ENCODE results near the gene HORMAD2. TPM values are rescaled to one million over a fixed set of nuclear protein-coding genes. Genes with fewer than 3 reads are reported as not detected.

The HORMAD2 gene
- total RNA-seq, 1 donor from 2014 or later: 0.16 TPM

DNA sequence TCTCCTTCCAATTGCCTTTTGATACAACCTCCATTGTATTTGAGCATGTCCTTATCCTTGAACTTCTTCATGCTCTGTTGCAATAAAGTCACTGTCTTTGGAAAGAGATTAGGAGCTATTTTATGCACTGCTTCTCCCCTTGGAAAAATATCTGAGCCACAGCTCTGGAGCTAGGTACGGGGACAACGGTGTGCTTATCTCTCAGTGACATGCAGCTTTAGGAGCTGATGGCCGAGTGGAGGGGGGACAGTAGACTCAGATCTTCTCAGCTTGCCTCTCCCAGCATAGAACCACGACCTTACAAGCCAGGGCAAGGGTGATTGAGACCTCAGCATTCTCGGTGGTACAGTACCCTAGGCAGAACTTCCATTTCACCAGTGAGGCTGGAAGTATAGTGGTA lies 64.1 kb downstream of the HORMAD2 start:
- no peak for DNase-seq (ENCODE audit: low spot score)
- intact Hi-C loops (cut with DNase I): no loop called here

DNA sequence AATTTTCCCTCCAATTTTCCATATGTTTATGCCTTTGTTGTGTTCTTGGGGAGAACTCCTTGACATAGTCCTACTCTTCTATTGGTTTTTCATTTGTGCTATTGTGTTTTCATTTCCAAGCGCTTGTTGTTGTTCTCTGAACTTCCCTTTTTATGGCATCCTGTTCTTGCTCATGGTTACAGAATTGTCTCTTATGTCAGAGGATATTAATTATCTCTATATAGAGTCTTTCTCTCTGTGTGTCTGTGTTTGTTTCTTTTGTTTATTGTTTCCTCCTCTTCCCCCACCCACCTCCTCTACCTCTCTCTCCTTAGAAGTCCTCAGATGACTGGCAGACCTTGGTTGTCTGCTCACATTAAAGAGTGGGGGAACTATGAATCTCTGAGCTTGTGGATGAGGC lies 69.9 kb downstream of the HORMAD2 start:
- intact Hi-C loops (cut with DNase I): no loop called here
- DNase-seq (ENCODE audit: low spot score): no peak

DNA sequence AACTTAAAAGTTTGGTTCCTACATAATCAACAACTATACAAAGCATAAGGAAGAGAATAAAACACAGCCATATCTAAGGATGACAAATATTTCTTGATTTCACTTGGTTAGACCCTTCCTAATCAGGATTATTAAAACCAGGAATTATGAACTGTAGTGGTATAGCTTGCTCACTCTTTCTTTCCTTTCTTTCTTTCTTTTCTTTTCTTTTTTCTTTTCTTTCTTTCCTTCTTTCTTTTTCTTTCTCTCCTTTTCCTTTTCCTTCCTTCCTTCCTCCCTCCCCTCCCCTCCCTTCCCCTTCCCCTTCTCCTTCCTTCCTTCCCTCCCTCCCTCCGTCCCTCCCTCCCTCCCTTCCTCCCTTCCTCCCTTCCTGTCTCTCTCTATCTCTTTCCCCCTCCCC lies 78.0 kb downstream of the HORMAD2 start:
- intact Hi-C loops (cut with DNase I): no loop called here
- DNase-seq (ENCODE audit: low spot score): no peak

DNA sequence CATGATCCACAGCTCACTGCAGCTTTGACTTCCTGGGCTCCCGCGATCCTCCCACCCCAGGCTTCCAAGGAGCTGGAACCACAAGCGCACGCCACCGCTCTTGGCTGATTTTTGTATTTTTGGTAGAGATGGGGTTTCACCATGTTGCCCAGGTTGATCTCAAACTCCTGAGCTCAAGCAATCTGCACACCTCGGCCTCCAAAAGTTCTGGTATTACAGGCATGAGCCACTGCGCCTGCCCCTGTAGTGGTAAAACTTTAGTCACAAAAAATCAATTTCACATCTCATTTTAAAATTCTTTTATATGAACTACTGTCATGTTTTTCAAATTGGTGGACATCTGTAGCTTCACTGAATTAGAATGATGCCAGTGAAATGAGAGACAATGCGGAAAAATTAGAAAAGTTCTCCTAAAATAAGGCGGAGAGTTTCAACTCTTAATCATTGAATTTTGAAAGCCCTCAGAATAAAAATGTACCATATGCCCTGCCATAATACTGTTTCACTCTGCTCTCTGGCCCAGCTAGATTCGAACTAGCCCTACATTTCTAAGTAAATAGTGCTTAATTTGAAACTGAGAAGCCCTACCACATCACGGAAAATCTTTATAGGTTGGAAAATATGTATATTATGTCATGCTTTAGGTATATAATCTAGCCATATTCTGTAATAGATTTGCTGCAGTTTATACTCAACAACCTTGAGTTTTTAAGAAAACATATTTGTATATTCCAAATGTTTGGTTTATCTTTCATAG lies 78.7 kb downstream of the HORMAD2 start:
- intact Hi-C loops (cut with DNase I): no loop called here
- no peak for DNase-seq (ENCODE audit: low spot score)

DNA sequence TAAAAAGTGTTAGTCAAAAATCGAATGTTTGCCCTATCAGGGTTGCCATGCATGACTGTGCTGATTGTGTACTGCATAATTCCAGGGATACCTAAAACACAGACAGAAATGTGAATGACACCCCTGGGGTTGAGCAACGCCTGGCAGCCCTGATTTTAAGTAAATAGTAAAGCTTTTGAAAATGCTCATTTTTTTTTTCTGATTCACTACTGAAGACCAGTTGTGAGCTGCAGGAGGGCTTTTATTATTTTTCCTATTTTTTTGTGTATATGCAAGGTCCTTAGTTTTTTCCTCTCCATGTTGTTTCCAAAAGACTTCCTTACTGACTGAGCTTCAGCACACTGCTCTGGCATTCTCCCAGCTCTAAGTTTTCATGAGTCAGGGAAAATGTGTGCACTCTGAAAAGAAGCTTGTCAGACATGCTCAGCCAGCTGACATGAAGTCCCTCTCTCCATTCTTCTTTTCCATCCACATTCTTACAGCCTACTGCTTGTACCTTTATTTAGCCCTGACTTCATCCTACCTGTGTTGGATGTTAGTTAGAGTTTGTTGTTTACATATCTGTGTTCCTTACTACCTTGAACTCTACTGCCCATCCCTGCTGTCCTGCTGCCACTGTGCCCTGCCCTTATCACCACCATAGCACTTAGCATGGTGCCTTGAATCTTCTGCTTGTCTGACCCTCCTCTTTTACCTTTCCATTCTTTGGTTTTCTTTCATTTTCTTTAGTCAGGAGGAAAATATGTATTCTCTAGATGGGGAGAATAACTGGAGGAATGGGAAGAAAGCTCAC lies 79.5 kb downstream of the HORMAD2 start:
- DNase-seq (ENCODE audit: low spot score): no peak
- intact Hi-C loops (cut with DNase I): no loop called here

DNA sequence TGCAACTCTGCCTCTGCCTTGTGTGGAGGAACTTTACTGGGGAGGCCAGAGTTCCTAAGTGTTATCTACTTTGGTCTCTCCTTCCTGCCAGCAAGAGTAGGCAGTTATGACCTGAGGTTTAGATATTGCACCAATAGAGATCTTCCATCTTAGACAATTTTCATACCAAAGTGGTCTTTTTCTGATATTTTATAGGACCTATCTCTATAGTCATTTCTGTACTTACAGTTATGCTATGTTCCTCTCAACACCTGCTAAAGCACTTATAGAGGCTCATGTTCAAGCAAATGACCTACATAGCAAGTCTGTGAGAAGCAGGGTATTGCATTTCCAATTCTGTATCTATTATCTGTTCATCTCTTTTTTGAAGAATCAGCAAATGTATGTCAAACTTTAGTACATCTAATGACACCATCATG lies 80.8 kb downstream of the HORMAD2 start:
- intact Hi-C loops (cut with DNase I): no loop called here
- no peak for DNase-seq (ENCODE audit: low spot score)

DNA sequence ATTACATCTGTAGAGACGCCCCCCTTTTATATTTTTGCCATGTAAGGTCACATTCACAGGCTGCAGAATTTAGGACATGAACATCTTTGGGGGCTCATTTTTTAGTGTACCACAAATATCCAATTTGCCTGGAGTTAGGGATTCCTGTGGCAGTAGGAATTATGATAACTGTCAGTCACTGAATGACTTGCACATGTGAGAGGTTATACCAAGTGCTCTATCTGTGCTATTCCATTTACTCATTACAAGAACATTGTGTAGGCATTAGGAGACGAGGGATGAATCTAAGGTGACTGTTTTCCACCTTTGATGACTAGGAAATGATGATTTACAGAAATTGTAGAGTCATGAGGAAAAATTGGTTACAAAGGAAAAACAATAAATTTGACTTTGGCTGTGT lies 87.0 kb downstream of the HORMAD2 start:
- intact Hi-C loops (cut with DNase I): no loop called here
- DNase-seq (ENCODE audit: low spot score): no peak

DNA sequence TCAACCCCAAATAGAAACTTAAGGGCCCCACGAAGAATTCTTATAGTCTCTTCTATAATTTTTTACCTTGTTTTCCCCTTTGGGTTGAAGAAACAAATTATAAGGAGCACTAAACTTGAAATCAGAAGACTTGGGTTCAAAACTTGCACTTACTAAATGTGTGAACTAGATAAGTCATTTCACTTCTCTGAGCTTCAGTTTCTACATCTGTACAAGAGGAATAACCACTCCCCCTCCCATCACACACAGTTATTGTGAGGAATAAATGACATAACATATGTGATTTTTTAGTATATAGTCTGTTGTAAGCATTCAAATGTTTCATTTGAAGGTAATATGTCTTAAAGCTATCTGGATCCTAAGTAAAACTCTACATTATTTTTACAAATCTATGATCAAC lies 87.5 kb downstream of the HORMAD2 start:
- intact Hi-C loops (cut with DNase I): no loop called here
- no peak for DNase-seq (ENCODE audit: low spot score)

DNA sequence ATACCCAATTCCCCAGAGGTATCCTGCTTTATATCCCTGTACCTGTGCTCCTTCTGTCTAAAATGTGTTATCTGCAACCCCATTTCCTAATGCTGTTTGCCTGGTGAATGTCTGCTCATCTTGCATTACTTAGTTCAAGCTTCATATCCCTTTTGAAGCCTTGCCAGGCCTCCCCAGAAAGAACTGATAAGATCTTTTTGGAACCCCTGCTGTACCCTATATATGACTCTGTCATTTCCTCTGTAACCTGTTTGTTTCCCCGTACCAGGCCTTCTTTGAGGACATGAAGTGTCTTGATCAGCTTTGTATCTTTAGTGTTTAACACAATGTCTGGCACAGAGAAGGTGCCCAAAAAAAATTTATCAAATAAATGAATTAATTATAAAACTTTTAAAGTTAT lies 88.7 kb downstream of the HORMAD2 start:
- intact Hi-C loops (cut with DNase I): no loop called here
- no peak for DNase-seq (ENCODE audit: low spot score)

DNA sequence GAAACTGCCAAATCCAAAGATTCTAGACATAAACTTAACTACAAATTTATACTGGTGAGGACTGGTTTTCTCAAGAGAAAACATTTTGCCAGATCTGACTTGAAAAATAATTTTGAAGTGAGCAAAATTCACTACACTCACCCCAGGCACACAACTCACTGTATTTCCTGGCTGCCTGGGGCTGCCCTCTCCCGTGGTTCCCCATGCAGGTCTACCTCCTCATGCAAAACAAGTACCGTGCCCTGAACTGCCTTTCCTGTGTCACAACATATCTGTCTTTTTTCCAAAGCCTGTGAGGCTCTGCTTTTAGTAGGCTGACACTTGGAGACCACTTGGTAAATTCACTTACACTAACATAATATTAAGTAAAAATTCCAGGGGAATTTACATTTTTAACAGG lies 89.9 kb downstream of the HORMAD2 start:
- intact Hi-C loops (cut with DNase I): no loop called here
- no peak for DNase-seq (ENCODE audit: low spot score)

DNA sequence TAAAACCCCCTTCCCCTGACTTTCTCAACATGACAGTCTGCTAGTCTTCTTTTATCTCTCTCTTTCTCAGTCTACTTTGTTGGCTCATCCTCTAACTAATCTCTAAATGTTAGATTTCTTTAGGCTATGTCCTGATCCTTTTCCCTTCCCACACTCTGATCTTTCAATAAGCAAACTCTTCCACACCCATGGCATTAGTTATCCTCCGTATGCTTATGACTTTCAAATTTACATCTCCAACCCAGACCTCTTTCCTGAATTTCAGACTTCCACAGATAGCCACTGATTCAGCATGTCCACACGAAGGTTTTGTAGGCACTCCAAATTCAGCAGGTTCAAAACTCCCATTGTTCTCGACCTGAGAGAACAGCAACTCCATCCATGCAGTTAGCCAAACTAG lies 90.7 kb downstream of the HORMAD2 start:
- intact Hi-C loops (cut with DNase I): no loop called here
- no peak for DNase-seq (ENCODE audit: low spot score)

DNA sequence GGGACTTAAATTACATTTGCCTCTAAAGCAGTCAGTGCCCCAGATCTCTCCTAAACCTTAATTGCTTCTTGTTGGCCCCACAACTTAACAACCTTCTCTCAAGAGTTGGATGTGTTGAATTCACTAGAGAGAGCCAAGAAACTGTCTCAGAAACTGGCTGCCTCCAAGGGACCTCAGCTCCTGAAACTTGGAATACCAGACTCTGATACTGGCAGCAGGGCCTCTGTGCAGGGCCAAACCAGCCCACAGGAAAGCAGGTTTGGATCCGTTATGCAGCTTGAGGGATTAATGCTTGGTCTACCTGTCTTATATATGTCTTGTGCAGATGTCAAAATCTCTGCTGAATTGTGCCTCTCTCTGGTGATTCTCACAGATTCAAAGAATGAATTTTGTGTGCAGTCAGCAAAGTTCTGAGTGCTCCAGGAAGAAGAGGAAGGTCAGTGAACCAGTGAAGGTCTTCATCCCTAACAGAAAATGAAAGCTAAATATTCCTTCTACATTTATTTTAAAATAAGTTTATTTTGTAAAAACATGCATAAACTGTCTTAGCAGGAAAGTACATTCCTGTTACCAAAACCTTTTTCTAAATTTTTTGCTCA lies 95.5 kb downstream of the HORMAD2 start:
- DNase-seq (ENCODE audit: low spot score): no peak
- intact Hi-C loops (cut with DNase I): no loop called here

DNA sequence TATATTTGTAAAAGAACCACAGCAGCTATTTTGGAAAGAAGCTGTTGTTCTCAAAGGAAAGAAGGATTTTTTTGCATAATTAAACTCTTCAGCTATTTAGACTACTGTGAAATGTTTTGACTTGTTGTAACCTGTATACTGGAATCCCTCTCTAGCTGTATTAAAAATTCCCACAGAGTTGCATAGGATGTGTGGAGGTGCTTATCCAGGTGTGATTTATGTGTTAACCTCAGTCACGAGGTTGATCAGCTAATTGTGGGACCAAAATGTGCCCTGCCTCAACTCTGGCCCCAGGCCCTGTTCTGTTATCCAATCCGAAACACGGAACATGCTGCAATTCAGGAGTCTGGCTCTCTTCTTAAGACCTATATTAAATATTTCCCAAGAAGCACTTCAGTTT lies 96.2 kb downstream of the HORMAD2 start:
- intact Hi-C loops (cut with DNase I): no loop called here
- no peak for DNase-seq (ENCODE audit: low spot score)

DNA sequence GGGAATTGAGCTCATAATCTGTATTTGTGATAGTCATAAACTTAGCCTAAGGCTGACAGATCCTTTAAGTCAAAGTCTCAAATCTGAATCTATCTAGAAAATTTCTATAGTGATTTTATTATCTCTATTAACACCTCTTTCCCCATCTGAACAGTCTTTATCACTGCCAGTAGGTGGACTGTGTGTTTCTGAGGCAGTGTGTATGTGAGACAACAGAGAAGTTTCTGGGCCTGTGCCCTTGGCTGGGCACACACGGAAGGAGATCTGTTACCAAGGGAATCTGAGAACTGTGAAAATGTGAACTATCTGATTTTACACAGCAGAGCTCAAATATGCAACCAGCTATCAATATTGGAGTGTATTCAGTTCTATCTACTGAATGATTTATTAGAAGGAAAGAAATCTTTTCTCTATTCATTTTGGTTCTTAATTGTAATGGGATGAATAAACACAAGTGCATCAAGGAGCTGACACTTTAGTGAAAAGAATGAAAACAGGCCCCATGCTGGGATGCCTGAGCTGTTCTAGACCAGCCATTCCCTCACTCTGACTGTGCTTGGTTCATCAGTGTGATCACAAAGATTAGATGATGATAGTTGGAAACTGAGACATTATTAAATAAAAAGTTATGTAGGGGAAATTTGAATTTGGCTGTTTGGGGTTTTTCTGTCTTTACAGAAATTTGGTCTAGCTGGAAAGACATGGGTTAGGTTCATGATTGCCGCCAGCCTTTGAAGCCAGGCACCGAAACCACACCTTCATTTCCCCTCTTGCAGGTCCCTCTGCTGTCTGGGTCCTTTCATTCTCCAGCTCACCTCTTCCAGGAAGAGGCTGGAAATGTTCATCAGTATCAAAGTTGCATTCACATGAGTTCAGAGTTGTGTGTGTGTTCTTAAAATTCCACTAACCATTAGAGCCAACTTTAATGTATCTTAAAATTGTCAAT lies 98.2 kb downstream of the HORMAD2 start:
- intact Hi-C loops (cut with DNase I): no loop called here
- no peak for DNase-seq (ENCODE audit: low spot score)

DNA sequence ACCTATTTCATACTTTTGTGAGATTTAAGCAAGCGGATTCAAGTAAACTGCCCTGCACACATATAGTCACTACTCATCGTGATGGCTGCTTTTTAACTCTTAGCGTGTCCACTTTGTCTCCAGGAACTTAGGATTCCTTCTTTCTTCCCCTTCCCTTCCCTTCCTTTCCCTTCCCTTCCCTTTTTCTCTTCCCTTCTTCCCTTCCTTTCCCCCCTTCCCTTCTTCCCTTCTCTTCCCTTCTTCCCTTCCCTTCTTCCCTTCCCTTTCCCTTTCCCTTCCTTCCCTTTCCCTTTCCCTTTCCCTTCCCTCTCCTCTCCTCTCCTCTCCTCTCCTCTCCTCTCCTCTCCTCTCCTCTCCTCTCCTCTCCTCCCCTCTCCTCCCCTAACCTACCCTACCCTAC lies 100.4 kb downstream of the HORMAD2 start:
- DNase-seq (ENCODE audit: low spot score): no peak
- intact Hi-C loops (cut with DNase I): no loop called here

DNA sequence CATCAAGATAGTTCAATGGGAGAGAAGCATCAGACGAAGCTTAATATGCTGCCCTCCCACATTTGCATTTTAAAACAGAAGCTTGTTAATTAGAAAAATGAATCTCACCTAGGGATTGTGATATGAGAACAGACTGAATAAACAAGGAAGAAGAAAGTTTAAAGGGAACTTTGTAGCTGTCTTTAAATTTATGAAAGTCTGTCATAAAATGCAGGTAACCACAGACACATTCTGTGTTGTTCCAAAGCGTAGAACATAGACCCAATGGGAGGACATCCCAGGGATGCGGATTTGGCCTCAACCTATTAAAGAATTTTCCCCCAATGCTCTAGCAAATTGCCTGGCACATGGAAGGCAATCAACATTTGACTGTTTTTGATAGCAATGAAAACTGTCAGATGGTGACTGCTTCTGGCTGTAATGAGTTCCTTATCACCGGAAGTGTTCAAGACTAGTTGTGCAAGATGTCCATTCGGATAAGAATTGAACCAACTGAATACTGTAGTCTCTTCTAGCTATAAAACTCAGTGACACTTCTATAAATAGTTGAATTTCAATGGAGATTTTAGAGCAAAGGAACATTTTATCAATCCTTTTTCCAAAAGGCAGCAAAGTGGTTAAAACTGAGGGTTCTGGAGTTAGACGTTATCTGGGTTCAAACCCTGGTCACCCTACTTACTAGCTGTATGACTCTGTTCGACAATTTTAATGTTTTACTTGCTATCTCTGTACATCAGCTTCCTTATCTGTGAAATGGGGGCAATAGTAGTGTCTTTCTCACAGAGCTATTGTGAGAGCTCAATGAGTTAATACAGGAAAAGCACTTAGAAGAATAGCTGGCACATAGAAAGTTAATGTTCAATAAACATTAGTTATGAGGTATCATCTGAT lies 101.4 kb downstream of the HORMAD2 start:
- intact Hi-C loops (cut with DNase I): no loop called here
- no peak for DNase-seq (ENCODE audit: low spot score)

DNA sequence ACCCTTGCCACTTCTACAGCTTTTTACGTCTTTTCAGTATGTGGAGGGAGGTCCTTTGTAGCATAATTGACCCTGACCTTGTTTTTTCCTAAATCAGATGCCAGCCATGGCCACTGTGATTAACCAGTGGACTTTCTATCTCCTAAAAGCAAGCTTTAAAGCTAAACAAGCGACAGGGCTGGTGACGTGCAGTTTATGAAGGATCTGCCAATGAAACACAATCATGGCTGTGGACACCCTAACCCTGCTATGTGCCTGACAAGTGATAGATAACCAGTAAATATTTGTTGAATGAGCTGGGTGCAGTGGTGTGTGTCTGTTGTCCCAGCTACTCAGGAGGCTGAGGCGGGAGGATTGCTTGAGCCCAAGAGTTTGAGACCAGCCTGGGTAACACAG lies 102.1 kb downstream of the HORMAD2 start:
- intact Hi-C loops (cut with DNase I): no loop called here
- no peak for DNase-seq (ENCODE audit: low spot score)

DNA sequence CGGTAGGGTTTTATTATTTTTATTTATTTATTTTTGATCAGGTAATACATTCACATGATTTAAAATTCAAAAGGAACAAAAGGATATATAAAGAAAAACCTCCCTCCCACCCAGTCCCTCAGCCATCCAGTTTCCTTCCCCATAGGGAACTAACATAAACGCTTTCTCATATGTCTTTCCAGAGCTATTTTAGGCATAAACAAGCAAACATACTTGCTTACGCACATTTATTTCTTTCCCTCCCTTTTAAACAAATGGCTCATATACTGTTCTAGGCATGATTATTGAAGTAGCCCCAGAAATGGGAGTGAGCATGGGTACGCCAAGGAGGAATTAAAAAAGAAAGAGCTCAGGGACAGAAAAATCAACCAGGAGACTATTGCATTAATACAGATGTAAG lies 102.6 kb downstream of the HORMAD2 start:
- intact Hi-C loops (cut with DNase I): no loop called here
- DNase-seq (ENCODE audit: low spot score): no peak

DNA sequence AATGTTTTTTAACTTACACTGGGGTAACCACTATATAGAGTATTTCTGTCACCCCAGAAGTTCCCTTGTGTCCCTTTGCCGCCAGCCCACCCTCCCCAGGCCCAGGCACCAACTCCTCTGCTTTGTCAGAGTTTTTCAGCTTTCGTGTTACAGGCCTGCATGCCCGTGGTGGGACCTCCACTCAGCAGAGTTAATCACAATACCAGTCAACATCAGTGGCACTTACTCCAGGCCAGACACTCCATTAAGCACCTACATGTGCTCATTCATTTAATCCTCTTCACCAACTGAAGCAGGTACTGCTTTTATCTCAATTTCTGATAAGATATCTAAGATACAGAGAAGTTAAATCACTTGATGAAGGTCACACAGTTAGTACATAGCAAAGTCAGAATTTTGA lies 103.0 kb downstream of the HORMAD2 start:
- intact Hi-C loops (cut with DNase I): no loop called here
- DNase-seq (ENCODE audit: low spot score): no peak

All from cardiac septum (tissue), 1 donor.